Common myeloid progenitor, CD34-positive (primary cell): ENCODE data around the gene DDAH2. TPM values are rescaled to one million over a fixed set of nuclear protein-coding genes. Genes with fewer than 3 reads are reported as not detected.

Source experiments
- CTCF ChIA-PET: fragments of 350-600 bp; sonication (Branson Sonifier 250); formaldehyde crosslinking; loops from one replicate; lab custom pipeline; 2021; ENCODE audit warnings: antibody characterized with exemption; lab: Charles Lee
- POLR2A ChIA-PET: fragments of 350-600 bp; sonication (Branson Sonifier 250); formaldehyde crosslinking; loops from one replicate; lab custom pipeline; 2021; ENCODE audit warnings: antibody characterized with exemption; lab: Charles Lee
- DNase-seq, 3 donors: peaks; one replicate each; pipeline versions ENCODE4 v3.0.0 to v3.0.0-alpha.2; 2013
- H3K27ac ChIP-seq, 2 experiments: 1 replicate in 1 of 2; 2 replicates in 1 of 2; pipeline ENCODE4 v1.7.0; 2013; ENCODE audit warnings: inconsistent platforms in 2 of 2, low read length in 2 of 2, mild to moderate bottlenecking in 2 of 2, low read depth in 1 of 2, moderate library complexity in 1 of 2; ENCODE audit not compliant: severe bottlenecking in 2 of 2, insufficient read depth in 1 of 2, poor library complexity in 1 of 2
- H3K27me3 ChIP-seq, 5 experiments: replicated peaks in 2 of 5; 1 replicate in 3 of 5; 2 replicates in 2 of 5; pipeline versions ENCODE4 v1.6.1 to v1.7.0; 2013; ENCODE audit warnings: low read length in 4 of 5, mild to moderate bottlenecking in 2 of 5, moderate library complexity in 2 of 5, inconsistent platforms in 1 of 5; ENCODE audit not compliant: insufficient read depth in 5 of 5, control insufficient read depth in 4 of 5
- H3K36me3 ChIP-seq, 4 experiments: 1 replicate in 2 of 4; 2 replicates in 2 of 4; pipeline versions ENCODE4 v1.6.1 to v1.7.0; 2013; ENCODE audit warnings: low read length in 3 of 4, control low read depth in 1 of 4, mild to moderate bottlenecking in 1 of 4; ENCODE audit not compliant: control insufficient read depth in 4 of 4, insufficient read depth in 4 of 4
- H3K4me1 ChIP-seq, 4 experiments: 1 replicate in 3 of 4; 2 replicates in 1 of 4; pipeline versions ENCODE4 v1.6.1 to v1.7.1; 2013; ENCODE audit warnings: low read length in 3 of 4, mild to moderate bottlenecking in 3 of 4, control low read depth in 1 of 4, inconsistent platforms in 1 of 4, moderate library complexity in 1 of 4; ENCODE audit not compliant: control insufficient read depth in 4 of 4, insufficient read depth in 4 of 4; ENCODE audit errors: control extremely low read depth in 1 of 4
- H3K4me3 ChIP-seq, 7 experiments: 1 replicate in 4 of 7; 2 replicates in 3 of 7; pipeline versions ENCODE4 v1.5.1 to v1.7.0; 2013; ENCODE audit warnings: mild to moderate bottlenecking in 7 of 7, low read length in 6 of 7, moderate library complexity in 6 of 7, inconsistent platforms in 2 of 7, low read depth in 2 of 7, control low read depth in 1 of 7; ENCODE audit not compliant: insufficient read depth in 4 of 7, control insufficient read depth in 1 of 7; ENCODE audit errors: extremely low read depth in 1 of 7
- H3K9me3 ChIP-seq, 5 experiments: 1 replicate in 4 of 5; 2 replicates in 1 of 5; pipeline versions ENCODE4 v1.6.1 to v1.7.1; 2013; ENCODE audit warnings: low read length in 4 of 5, mild to moderate bottlenecking in 2 of 5, inconsistent platforms in 1 of 5, low read depth in 1 of 5, moderate library complexity in 1 of 5; ENCODE audit not compliant: control insufficient read depth in 4 of 5, insufficient read depth in 2 of 5; ENCODE audit errors: control extremely low read depth in 1 of 5
- WGBS: methylation state at CpG from one replicate; pipeline ENCODE4 v1.1.5; 2013; ENCODE audit not compliant: insufficient coverage; 5-methylcytosine and 5-hydroxymethylcytosine counted together
- polyA plus RNA-seq: library from polyadenylated mRNA; unstranded; fragments of 120-200 nt; gene quantifications from one replicate; pipeline ENCODE4 v1.2.1, GENCODE V29; 2013

The DDAH2 gene
- 215 TPM for polyA plus RNA-seq

DNA sequence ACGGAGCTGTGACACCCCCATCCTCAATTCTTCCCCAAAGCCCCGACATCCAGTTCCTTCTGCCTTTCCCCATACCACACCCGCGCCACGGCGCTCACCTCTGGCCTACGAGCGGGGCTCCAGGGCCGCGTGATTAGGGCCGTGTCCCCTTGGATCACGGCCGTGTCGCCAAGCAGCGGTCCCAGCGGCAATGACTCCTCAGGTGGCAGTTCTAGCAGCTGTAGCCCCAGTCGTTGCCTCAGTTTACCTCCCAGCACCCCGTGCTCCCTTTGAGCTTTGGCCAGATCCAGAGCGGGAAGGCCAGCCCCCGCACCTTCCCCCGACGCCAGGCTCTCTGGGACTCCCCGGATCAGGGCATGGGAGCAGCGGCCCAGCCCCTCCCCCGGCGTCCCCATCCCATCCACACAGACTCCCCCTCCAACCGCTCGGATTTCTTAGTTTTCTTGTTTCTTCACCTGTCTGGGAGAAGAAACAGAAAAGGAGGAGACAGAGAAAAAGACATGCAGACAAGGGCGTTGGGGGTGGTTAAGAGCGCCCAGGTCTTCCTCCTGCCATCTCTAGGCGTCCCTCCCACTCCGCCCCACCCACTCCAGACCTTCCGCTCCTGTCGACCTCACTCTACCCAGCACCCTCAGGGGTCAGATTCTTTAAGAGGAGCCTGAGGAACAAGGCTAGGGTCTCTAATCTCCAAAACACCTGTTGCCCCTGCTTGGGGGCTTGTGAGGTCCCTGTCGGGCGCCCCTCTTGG, at the start of gene DDAH2:
Gene DDAH2 (minus strand): TSS at position 533 of the 748 bp plus-strand sequence. CDS start 138 bp downstream, at position 395.
- Histone ChIP-seq H3K9me3 (no peaks in the 10 kb centered on the region), H3K27ac (peak within 1 kb of the TSS; percentile 64 to 88), H3K4me3 (peak within 1 kb of the TSS; percentile 81 to 100 (median 95)), H3K27me3 (no peaks in the 10 kb centered on the region), H3K4me1 (peaks cover 16 to 77% (median 67%) of the 10 kb centered on the region in 4 experiments), H3K36me3 (peaks cover 7 to 54% (median 35%) of the 10 kb centered on the region in 4 experiments)
- no peak for DNase-seq
- 43% methylated on average over 21 of the region's 36 CpGs for WGBS
- ChIA-PET POLR2A (interaction anchor here (1.1 to 2.2 kb wide), 9 partner anchors 10 to 102 kb away, joined by 4 to 53 read pairs (median 10); partner anchors contain the start of genes HSPA1B, LSM2 and MSH5), CTCF (interaction anchor here (0.9 to 19.7 kb wide), 14 partner anchors 10 to 102 kb away, joined by 3 to 268 read pairs (median 6); partner anchors contain the start of genes C6orf47, CLIC1, HSPA1A and HSPA1B)

DNA sequence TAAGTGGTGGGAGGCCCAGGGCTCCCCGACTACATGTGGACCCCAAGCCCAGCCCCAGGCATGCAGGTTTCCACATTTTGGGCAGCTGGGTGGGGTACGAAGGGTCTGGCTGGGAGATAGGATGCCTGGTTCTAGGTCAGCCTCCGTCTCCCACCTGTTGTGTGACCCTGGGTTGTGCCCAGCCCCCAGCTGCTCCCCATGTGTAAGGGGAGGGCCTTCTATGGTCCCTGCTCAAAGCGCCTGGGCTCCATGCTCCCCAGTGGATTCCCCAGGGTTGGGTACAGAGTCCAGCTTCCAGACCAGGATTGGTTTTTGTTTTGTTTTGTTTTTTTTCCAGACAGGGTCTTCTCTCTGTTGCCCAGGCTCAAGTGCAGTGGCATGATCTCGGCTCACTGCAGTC, 49.1 kb upstream of the DDAH2 start:
- CTCF ChIA-PET: interaction anchor here (1.1 to 2.6 kb wide), 9 partner anchors 8 to 63 kb away, joined by 3 to 9 read pairs (median 5); partner anchors contain the start of genes LY6G6D, MPIG6B, MSH5 and VARS1
- Histone ChIP-seq H3K4me3 (no peak overlapping the region), H3K27me3 (no peaks in the 10 kb centered on the region), H3K4me1 (peaks cover 0 to 27% (median 17%) of the 10 kb centered on the region in 4 experiments), H3K36me3 (peaks cover 2 to 53% (median 43%) of the 10 kb centered on the region in 4 experiments), H3K27ac (no peak overlapping the region), H3K9me3 (no peaks in the 10 kb centered on the region)
- POLR2A ChIA-PET: no interaction called here
- WGBS: 96% methylated on average over 4 of the region's 5 CpGs
- no peak for DNase-seq

DNA sequence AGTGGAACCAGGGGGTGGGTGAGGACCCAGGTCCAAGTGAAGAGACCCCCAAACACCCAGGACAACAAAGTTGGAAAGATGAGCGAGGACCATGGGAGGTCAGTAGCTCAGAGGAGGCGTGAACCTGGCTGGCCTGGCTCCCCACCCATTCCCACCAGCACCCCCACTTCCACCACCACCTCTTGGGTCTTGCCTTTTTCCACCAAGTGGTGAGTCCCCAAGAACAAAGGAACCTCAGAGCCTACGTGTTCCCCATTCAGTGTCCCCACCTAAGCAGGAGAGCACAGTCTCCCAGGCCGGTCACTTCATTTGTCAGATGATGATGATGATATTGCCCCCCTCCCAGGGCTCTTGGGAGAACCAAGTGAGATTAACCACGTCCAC, 48.6 kb upstream of the DDAH2 start:
- no peaks in the 10 kb centered on the region for H3K27me3 ChIP-seq
- peak overlapping the region in 1 of 2 experiments; percentile 70 for H3K27ac ChIP-seq
- no peaks in the 10 kb centered on the region for H3K9me3 ChIP-seq
- peaks cover 2 to 49% (median 38%) of the 10 kb centered on the region in 4 experiments for H3K36me3 ChIP-seq
- CTCF ChIA-PET: interaction anchor here (0.6 to 2.6 kb wide), 9 partner anchors 8 to 63 kb away, joined by 3 to 9 read pairs (median 5); partner anchors contain the start of genes LY6G6D, MPIG6B, MSH5 and VARS1
- DNase-seq: no peak
- WGBS: 100% methylated on average over 1 of the region's 5 CpGs
- H3K4me1 ChIP-seq: peaks cover 0 to 32% (median 17%) of the 10 kb centered on the region in 4 experiments
- POLR2A ChIA-PET: interaction anchor here (0.9 to 1.0 kb wide), 2 partner anchors 29 to 38 kb away, joined by 3 to 4 read pairs; partner anchors contain the start of genes LSM2 and MSH5
- no peak overlapping the region for H3K4me3 ChIP-seq

GRCh38 chr6:31776989-31777666, 48.0 kb upstream of the DDAH2 start, which contains the start of gene VWA7:
Gene VWA7 (minus strand): TSS chr6:31777328. CDS start chr6:31776779, 549 bp downstream.
- peaks cover 0 to 35% (median 19%) of the 10 kb centered on the region in 4 experiments for H3K4me1 ChIP-seq
- 3% methylated on average over 5 of the region's 15 CpGs for WGBS
- no peaks in the 10 kb centered on the region for H3K9me3 ChIP-seq
- DNase-seq: peak; percentile 77 to 91 (median 90)
- POLR2A ChIA-PET: interaction anchor here (0.9 to 1.0 kb wide), 3 partner anchors 30 to 41 kb away, joined by 3 to 4 read pairs (median 3); partner anchors contain the start of genes CLIC1, LSM2 and MSH5
- no peaks in the 10 kb centered on the region for H3K27me3 ChIP-seq
- peaks cover 2 to 44% (median 34%) of the 10 kb centered on the region in 4 experiments for H3K36me3 ChIP-seq
- CTCF ChIA-PET: interaction anchor here (0.6 to 2.6 kb wide), 7 partner anchors 8 to 62 kb away, joined by 3 to 9 read pairs (median 5); partner anchors contain the start of genes LY6G6D and MSH5
- peak within 1 kb of the TSS in 4 of 7 experiments; percentile 5 to 60 (median 26) for H3K4me3 ChIP-seq
- peak within 1 kb of the TSS in 1 of 2 experiments; percentile 70 for H3K27ac ChIP-seq

DNA sequence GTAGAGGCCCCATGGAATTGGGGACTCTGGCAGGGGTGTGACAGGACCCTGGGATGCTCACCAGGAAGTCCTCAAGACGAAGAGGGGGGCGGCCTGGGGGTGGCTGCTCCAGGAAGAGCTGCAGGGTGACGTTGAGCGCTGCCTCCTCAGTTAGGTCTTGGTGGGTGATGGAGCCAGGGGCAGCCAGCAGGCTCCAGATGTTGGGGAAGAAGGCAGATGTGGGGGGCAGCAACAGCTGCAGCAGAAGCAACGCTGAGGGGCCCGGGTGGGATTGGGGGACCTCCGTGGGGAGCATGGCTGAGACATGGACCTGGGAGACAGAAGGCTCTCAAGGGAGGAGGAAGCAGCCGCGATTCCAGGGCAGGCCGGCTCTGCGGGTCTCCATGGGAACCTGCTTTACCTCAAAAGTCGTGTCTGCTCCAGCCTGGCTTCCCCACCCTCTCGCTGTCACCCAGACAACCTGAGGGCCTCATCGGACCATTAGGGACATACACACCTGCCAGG, 47.4 kb upstream of the DDAH2 start:
- WGBS: 19% methylated on average over 14 of the region's 14 CpGs
- Histone ChIP-seq H3K27ac (peak overlapping the region in 1 of 2 experiments; percentile 70), H3K36me3 (peaks cover 2 to 38% (median 31%) of the 10 kb centered on the region in 4 experiments), H3K9me3 (no peaks in the 10 kb centered on the region), H3K4me1 (peaks cover 0 to 37% (median 20%) of the 10 kb centered on the region in 4 experiments), H3K4me3 (peak overlapping the region in 3 of 7 experiments; percentile 6 to 60 (median 46)), H3K27me3 (no peaks in the 10 kb centered on the region)
- POLR2A ChIA-PET: interaction anchor here (0.6 to 1.0 kb wide), 3 partner anchors 37 to 40 kb away, joined by 3 to 4 read pairs (median 3); partner anchors contain the start of genes CLIC1 and MSH5
- CTCF ChIA-PET: interaction anchor here (1.7 to 2.6 kb wide), 3 partner anchors 10 to 62 kb away, joined by 4 to 6 read pairs (median 5); partner anchors contain the start of genes LY6G6D and MSH5
- DNase-seq: peak in 1 of 3 donors; percentile 67
